Neuronal stem cell (in vitro differentiated cells): Measurements from ENCODE around the gene SULT1E1.

Experiments
- DNase-seq: peaks from one replicate; pipeline ENCODE4 v3.0.0-alpha.2; 2013; ENCODE audit warnings: low spot score
- H2AFZ ChIP-seq: one replicate; pipeline ENCODE4 v1.6.1; 2013; ENCODE audit warnings: mild to moderate bottlenecking, low read length, inconsistent platforms
- H2AK5ac ChIP-seq: 2 replicates; pipeline ENCODE4 v1.6.1; 2013; ENCODE audit warnings: low read depth, mild to moderate bottlenecking, inconsistent platforms, low read length, moderate library complexity, mixed read lengths
- H2BK120ac ChIP-seq: 2 replicates; pipeline ENCODE4 v1.6.1; 2013; ENCODE audit warnings: low read depth, mild to moderate bottlenecking, inconsistent platforms, low read length, moderate library complexity, mixed read lengths
- H2BK12ac ChIP-seq: one replicate; pipeline ENCODE4 v1.6.1; 2013; ENCODE audit warnings: low read length, inconsistent platforms
- H2BK15ac ChIP-seq: 2 replicates; pipeline ENCODE4 v1.6.1; 2013; ENCODE audit warnings: mild to moderate bottlenecking, low read length, inconsistent platforms, mixed read lengths
- H2BK5ac ChIP-seq: one replicate; pipeline ENCODE4 v1.6.1; 2013; ENCODE audit warnings: inconsistent platforms, mild to moderate bottlenecking, low read length, moderate library complexity
- H3K14ac ChIP-seq: one replicate; pipeline ENCODE4 v1.6.1; 2013; ENCODE audit warnings: low read length, inconsistent platforms
- H3K18ac ChIP-seq: 2 replicates; pipeline ENCODE4 v1.6.1; 2013; ENCODE audit warnings: low read length, inconsistent platforms
- H3K23ac ChIP-seq: 2 replicates; pipeline ENCODE4 v1.6.1; 2013; ENCODE audit warnings: low read depth, mild to moderate bottlenecking, mixed read lengths, low read length, inconsistent platforms; ENCODE audit not compliant: poor library complexity
- H3K27ac ChIP-seq: replicated peaks from 3 replicates; pipeline ENCODE4 v1.5.1; 2013; ENCODE audit warnings: low read length, inconsistent platforms
- H3K27me3 ChIP-seq, 3 experiments: 2 replicates each; pipeline ENCODE4 v1.6.1; 2013; ENCODE audit warnings: low read length in 3 of 3, mild to moderate bottlenecking in 2 of 3, inconsistent platforms in 1 of 3, low read depth in 1 of 3, mixed read lengths in 1 of 3, moderate library complexity in 1 of 3; ENCODE audit not compliant: control insufficient read depth in 3 of 3, insufficient read depth in 3 of 3
- H3K36me3 ChIP-seq, 2 donors: replicated peaks in 1 of 2; 2 replicates each; pipeline ENCODE4 v1.6.1; 2013; ENCODE audit warnings: low read length in 2 of 2; ENCODE audit not compliant: control insufficient read depth in 2 of 2, insufficient read depth in 2 of 2
- H3K4ac ChIP-seq: 2 replicates; pipeline ENCODE4 v1.6.1; 2013; ENCODE audit warnings: inconsistent platforms, mild to moderate bottlenecking, low read length, moderate library complexity
- H3K4me1 ChIP-seq, 2 donors: 1 replicate in 1 of 2; 2 replicates in 1 of 2; pipeline ENCODE4 v1.6.1; 2013; ENCODE audit warnings: low read length in 2 of 2, low read depth in 1 of 2; ENCODE audit not compliant: control insufficient read depth in 2 of 2, insufficient read depth in 1 of 2
- H3K4me2 ChIP-seq: one replicate; pipeline ENCODE4 v1.6.1; 2013; ENCODE audit warnings: mild to moderate bottlenecking, low read length, inconsistent platforms; ENCODE audit not compliant: insufficient read depth, poor library complexity, severe bottlenecking
- H3K4me3 ChIP-seq, 2 donors: 2 replicates each; pipeline ENCODE4 v1.5.1; 2013; ENCODE audit warnings: low read length in 2 of 2, mild to moderate bottlenecking in 2 of 2, inconsistent platforms in 1 of 2, moderate library complexity in 1 of 2
- H3K79me1 ChIP-seq: one replicate; pipeline ENCODE4 v1.6.1; 2013; ENCODE audit warnings: low read depth, mild to moderate bottlenecking, inconsistent platforms, low read length, moderate library complexity
- H3K9ac ChIP-seq: one replicate; pipeline ENCODE4 v1.6.1; 2013; ENCODE audit warnings: mild to moderate bottlenecking, low read depth, low read length, inconsistent platforms; ENCODE audit not compliant: poor library complexity
- H3K9me3 ChIP-seq, 2 donors: replicated peaks in 1 of 2; 2 replicates each; pipeline versions ENCODE3 to v1.6.1; 2013; ENCODE audit warnings: low read length in 2 of 2, mild to moderate bottlenecking in 2 of 2, inconsistent platforms in 1 of 2, low read depth in 1 of 2, mixed read lengths in 1 of 2, moderate library complexity in 1 of 2; ENCODE audit not compliant: control insufficient read depth in 2 of 2, insufficient read depth in 1 of 2
- H4K8ac ChIP-seq: one replicate; pipeline ENCODE4 v1.6.1; 2013; ENCODE audit warnings: low read depth, mild to moderate bottlenecking, inconsistent platforms, low read length, moderate library complexity
- H4K91ac ChIP-seq: one replicate; pipeline ENCODE4 v1.6.1; 2013; ENCODE audit warnings: low read length, low read depth, mild to moderate bottlenecking, inconsistent platforms; ENCODE audit not compliant: poor library complexity
- WGBS, 2 donors: extraction: QIAGEN DNeasy Blood & Tissue Kit; methylation state at CpG; one replicate each; pipeline ENCODE4 v1.1.7; 2013; ENCODE audit warnings: missing lambda C conversion rate in 2 of 2, mixed read lengths in 1 of 2; ENCODE audit not compliant: insufficient read length in 2 of 2, insufficient replicate concordance in 1 of 2; ENCODE audit errors: extremely low coverage in 2 of 2; 5-methylcytosine and 5-hydroxymethylcytosine counted together

Gene SULT1E1

DNA sequence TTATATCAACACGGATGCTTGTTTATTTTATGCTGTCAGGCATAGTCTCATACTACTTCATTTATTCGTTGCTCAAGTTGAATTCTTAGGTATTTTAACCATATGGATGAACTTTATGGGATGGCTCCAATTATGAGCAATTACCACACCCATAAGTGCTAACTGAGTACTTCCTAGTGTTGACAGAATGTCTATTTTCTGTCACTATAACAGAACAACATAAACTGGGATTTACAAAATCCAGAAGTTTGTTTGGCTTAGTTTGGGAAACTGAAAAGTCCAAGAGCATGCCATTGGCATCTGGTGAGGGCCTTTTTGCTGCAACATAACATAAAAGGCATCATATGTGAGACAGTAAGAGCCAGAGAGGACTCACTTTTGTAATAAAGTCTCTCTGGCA, 21.0 kb downstream of the SULT1E1 start:
- Histone ChIP-seq H3K36me3 (no peaks in the 10 kb centered on the region), H4K8ac (no peak overlapping the region), H3K27me3 (no peaks in the 10 kb centered on the region), H3K14ac (no peak overlapping the region), H3K18ac (no peak overlapping the region), H2AK5ac (no peak overlapping the region), H3K27ac (no peak overlapping the region), H2AFZ (no peak overlapping the region), H3K9ac (no peak overlapping the region), H2BK15ac (no peak overlapping the region), H3K4ac (no peak overlapping the region), H3K23ac (no peak overlapping the region), H3K9me3 (no peaks in the 10 kb centered on the region), H3K79me1 (no peaks in the 10 kb centered on the region), H3K4me1 (no peaks in the 10 kb centered on the region), H2BK5ac (no peak overlapping the region), H2BK12ac (no peak overlapping the region), H2BK120ac (no peak overlapping the region), H4K91ac (no peak overlapping the region), H3K4me3 (no peak overlapping the region), H3K4me2 (no peak overlapping the region)
- WGBS, 2 donors: no CpG with 5 or more reads among the region's 2 CpGs
- DNase-seq: no peak

GRCh38 chr4:69836287-69836686, 23.7 kb downstream of the SULT1E1 start:
- Histone ChIP-seq H2AFZ (no peak overlapping the region), H3K4me2 (no peak overlapping the region), H2BK12ac (no peak overlapping the region), H3K4ac (no peak overlapping the region), H4K91ac (no peak overlapping the region), H3K36me3 (no peaks in the 10 kb centered on the region), H2AK5ac (no peak overlapping the region), H3K9me3 (no peaks in the 10 kb centered on the region), H3K23ac (no peak overlapping the region), H3K14ac (no peak overlapping the region), H2BK15ac (no peak overlapping the region), H2BK5ac (no peak overlapping the region), H3K18ac (no peak overlapping the region), H4K8ac (no peak overlapping the region), H3K27me3 (no peaks in the 10 kb centered on the region), H2BK120ac (no peak overlapping the region), H3K4me3 (no peak overlapping the region), H3K27ac (no peak overlapping the region), H3K9ac (no peak overlapping the region), H3K4me1 (no peaks in the 10 kb centered on the region), H3K79me1 (no peaks in the 10 kb centered on the region)
- DNase-seq: no peak

- no peak overlapping the region for H2BK120ac ChIP-seq
- no peak for DNase-seq
- WGBS, 2 donors: no CpG with 5 or more reads among the region's 1 CpG
Measured at GRCh38 chr4:69835766-69836165, 24.2 kb downstream of the SULT1E1 start.

GRCh38 chr4:69833251-69833650, 26.7 kb downstream of the SULT1E1 start:
- no peak overlapping the region for H3K4me3 ChIP-seq
- H2AK5ac ChIP-seq: no peak overlapping the region
- no peaks in the 10 kb centered on the region for H3K9me3 ChIP-seq
- H2AFZ ChIP-seq: no peak overlapping the region
- peaks cover 0 to 2% of the 10 kb centered on the region in 2 donors for H3K4me1 ChIP-seq
- H3K4ac ChIP-seq: no peak overlapping the region
- WGBS, 2 donors: no CpG with 5 or more reads among the region's 1 CpG
- no peak overlapping the region for H4K8ac ChIP-seq
- H2BK120ac ChIP-seq: no peak overlapping the region
- no peak overlapping the region for H4K91ac ChIP-seq
- no peak overlapping the region for H3K18ac ChIP-seq
- no peak overlapping the region for H2BK15ac ChIP-seq
- H3K23ac ChIP-seq: no peak overlapping the region
- DNase-seq: no peak
- H3K9ac ChIP-seq: no peak overlapping the region
- no peaks in the 10 kb centered on the region for H3K79me1 ChIP-seq
- no peak overlapping the region for H2BK12ac ChIP-seq
- no peaks in the 10 kb centered on the region for H3K27me3 ChIP-seq
- H3K27ac ChIP-seq: no peak overlapping the region
- no peak overlapping the region for H2BK5ac ChIP-seq
- no peaks in the 10 kb centered on the region for H3K36me3 ChIP-seq
- H3K14ac ChIP-seq: no peak overlapping the region
- no peak overlapping the region for H3K4me2 ChIP-seq

More at GRCh38 chr4:69835766-69836165, 24.2 kb downstream of the SULT1E1 start:
- H4K91ac ChIP-seq: no peak overlapping the region
- no peak overlapping the region for H3K18ac ChIP-seq
- no peaks in the 10 kb centered on the region for H3K36me3 ChIP-seq
- H3K14ac ChIP-seq: no peak overlapping the region
- no peak overlapping the region for H3K4ac ChIP-seq
- no peaks in the 10 kb centered on the region for H3K79me1 ChIP-seq
- H3K4me3 ChIP-seq: no peak overlapping the region
- no peak overlapping the region for H2AFZ ChIP-seq
- H3K9ac ChIP-seq: no peak overlapping the region
- no peak overlapping the region for H3K4me2 ChIP-seq
- no peak overlapping the region for H2BK12ac ChIP-seq
- H2BK15ac ChIP-seq: no peak overlapping the region
- H3K4me1 ChIP-seq: no peaks in the 10 kb centered on the region
- no peak overlapping the region for H2AK5ac ChIP-seq
- H3K27ac ChIP-seq: no peak overlapping the region
- no peak overlapping the region for H2BK5ac ChIP-seq
- H3K23ac ChIP-seq: no peak overlapping the region
- H3K27me3 ChIP-seq: no peaks in the 10 kb centered on the region
- H3K9me3 ChIP-seq: no peaks in the 10 kb centered on the region
- H4K8ac ChIP-seq: no peak overlapping the region
